WTC11 (cell line): ENCODE measurements around the gene NT5DC1. TPM values are rescaled to one million over a fixed set of nuclear protein-coding genes. Genes with fewer than 3 reads are reported as not detected.

Experiments used
- ATAC-seq: fragments of 200-7000 bp; cut with Tn5 transposase; 2 replicates; pipeline ENCODE4 v1.10.0; 2021; ENCODE audit warnings: mild to moderate bottlenecking, moderate library complexity
- CTCF ChIA-PET: fragments of 300-600 bp; sonication (Branson Sonifier 250); formaldehyde crosslinking; loops from one replicate; lab custom pipeline; 2021; ENCODE audit warnings: antibody characterized with exemption; lab: Charles Lee
- POLR2A ChIA-PET: fragments of 350-600 bp; sonication (Branson Sonifier 250); formaldehyde crosslinking; loops from one replicate; lab custom pipeline; 2021; ENCODE audit warnings: antibody characterized with exemption; lab: Charles Lee
- DNase-seq: peaks from one replicate; pipeline ENCODE4 v3.0.0; 2021; ENCODE audit warnings: low spot score
- H3K27ac Mint-ChIP-seq: 2 replicates; pipeline ENCODE4 v1.8.0; 2021; ENCODE audit warnings: mixed read lengths
- H3K27me3 Mint-ChIP-seq: 2 replicates; pipeline ENCODE4 v1.8.0; 2021; ENCODE audit warnings: low read depth, mild to moderate bottlenecking, moderate library complexity, mixed read lengths
- H3K36me3 Mint-ChIP-seq: 2 replicates; pipeline ENCODE4 v1.8.0; 2021; ENCODE audit warnings: mixed read lengths
- H3K4me1 Mint-ChIP-seq: 2 replicates; pipeline ENCODE4 v1.8.0; 2022; ENCODE audit warnings: mixed read lengths
- H3K4me3 Mint-ChIP-seq: 2 replicates; pipeline ENCODE4 v1.8.0; 2021; ENCODE audit warnings: mild to moderate bottlenecking, moderate library complexity, mixed read lengths
- H3K9me3 Mint-ChIP-seq: 2 replicates; pipeline ENCODE4 v1.8.0; 2021; ENCODE audit warnings: mixed read lengths
- AR ChIP-seq: fragments of 250-450 bp; sonication (Bioruptor Pico); IDR thresholded peaks from 2 replicates; pipeline ENCODE4 v1.9.0; 2021; ENCODE audit warnings: mild to moderate bottlenecking
- ARID4B ChIP-seq: sonication (generic); formaldehyde crosslinking; IDR thresholded peaks from 2 replicates; pipeline ENCODE4 v1.8.0; 2023; ENCODE audit warnings: missing genetic modification reagents, mild to moderate bottlenecking, borderline replicate concordance
- CBFB ChIP-seq: sonication (generic); formaldehyde crosslinking; IDR thresholded peaks from 2 replicates; pipeline ENCODE4 v1.8.1; 2022; ENCODE audit warnings: mild to moderate bottlenecking, low read depth, missing genetic modification reagents
- CREB1 ChIP-seq: sonication (generic); formaldehyde crosslinking; IDR thresholded peaks from 2 replicates; pipeline ENCODE4 v1.8.0; 2023; ENCODE audit warnings: mild to moderate bottlenecking, missing genetic modification reagents
- FOXK1 ChIP-seq: sonication (generic); formaldehyde crosslinking; IDR thresholded peaks from 2 replicates; pipeline ENCODE4 v1.8.0; 2022; ENCODE audit warnings: mild to moderate bottlenecking, moderate library complexity, missing genetic modification reagents
- GRHL2 ChIP-seq: fragments of 250-450 bp; sonication (Bioruptor Pico); IDR thresholded peaks from 2 replicates; pipeline ENCODE4 v1.8.0; 2022; ENCODE audit warnings: mild to moderate bottlenecking, moderate library complexity; ENCODE audit not compliant: insufficient replicate concordance, severe bottlenecking
- IRF1 ChIP-seq: sonication (generic); formaldehyde crosslinking; IDR thresholded peaks from 2 replicates; pipeline ENCODE4 v1.8.0; 2023; ENCODE audit warnings: missing genetic modification reagents
- SMAD4 ChIP-seq: sonication (generic); formaldehyde crosslinking; IDR thresholded peaks from 2 replicates; pipeline ENCODE4 v1.8.0; 2022; ENCODE audit warnings: mild to moderate bottlenecking, missing genetic modification reagents
- TEAD1 ChIP-seq: sonication (generic); formaldehyde crosslinking; IDR thresholded peaks from 2 replicates; pipeline ENCODE4 v1.8.0; 2022; ENCODE audit warnings: mild to moderate bottlenecking, missing genetic modification reagents
- ZNF416 ChIP-seq: fragments of 250-450 bp; sonication (Bioruptor Pico); IDR thresholded peaks from 2 replicates; pipeline ENCODE4 v1.9.0; 2021; ENCODE audit warnings: mild to moderate bottlenecking, inconsistent platforms
- ZNF425 ChIP-seq: fragments of 250-450 bp; sonication (Bioruptor Pico); conservative IDR thresholded peaks from 2 replicates; pipeline ENCODE4 v1.9.0; 2021; ENCODE audit warnings: mild to moderate bottlenecking
- ZNF671 ChIP-seq: fragments of 250-450 bp; sonication (Bioruptor Pico); IDR thresholded peaks from 2 replicates; pipeline ENCODE4 v1.8.0; 2021; ENCODE audit warnings: mild to moderate bottlenecking
- total RNA-seq: library from RNA; stranded (reverse); gene quantifications from 3 replicates; pipeline ENCODE4 v1.2.3, GENCODE V29; 2021
- TF ChIP-seq, protein P1 (sequence below): fragments of 250-450 bp; sonication (Bioruptor Pico); IDR thresholded peaks from 2 replicates; pipeline ENCODE4 v1.9.0; 2021; ENCODE audit warnings: mild to moderate bottlenecking, borderline replicate concordance
- TF ChIP-seq, protein P2 (sequence below): sonication (generic); formaldehyde crosslinking; IDR thresholded peaks from 2 replicates; pipeline ENCODE4 v1.8.1; 2023; ENCODE audit warnings: mild to moderate bottlenecking, moderate library complexity, missing genetic modification reagents
- TF ChIP-seq, protein P3 (sequence below): sonication (generic); formaldehyde crosslinking; IDR thresholded peaks from 2 replicates; pipeline ENCODE4 v1.8.1; 2023; ENCODE audit warnings: mild to moderate bottlenecking, missing genetic modification reagents
- TF ChIP-seq, protein P4 (sequence below): sonication (generic); formaldehyde crosslinking; conservative IDR thresholded peaks from 2 replicates; pipeline ENCODE4 v1.8.1; 2023; ENCODE audit warnings: mild to moderate bottlenecking, low read depth, missing genetic modification reagents, moderate library complexity

Gene NT5DC1
- total RNA-seq, 1 experiment from 2014 or later = 67.9 TPM

DNA sequence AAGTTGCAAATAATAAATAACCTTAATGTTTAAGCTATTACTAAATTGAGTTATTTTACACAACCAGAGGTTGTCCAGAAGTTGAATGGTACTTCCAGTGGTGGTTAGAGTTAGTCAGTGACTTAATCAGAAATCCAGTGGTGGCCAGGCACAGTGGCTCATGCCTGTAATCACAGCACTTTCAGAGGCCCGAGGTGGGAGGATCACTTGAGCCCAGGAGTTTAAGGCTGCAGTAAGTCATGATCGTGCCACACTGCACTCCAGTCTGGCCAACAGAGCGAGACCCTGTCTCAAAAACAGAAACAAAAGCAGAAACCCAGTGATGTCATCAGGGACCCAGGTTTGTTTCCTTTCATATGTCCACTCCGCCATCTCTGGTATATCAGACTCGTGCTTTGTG, 118.2 kb downstream of the NT5DC1 start:
- Mint-ChIP-seq H3K27me3 (no peaks in the 10 kb centered on the region), H3K27ac (no peak overlapping the region), H3K36me3 (peaks cover 4% of the 10 kb centered on the region; the same call in 1 of the 2 replicates), H3K4me3 (no peak overlapping the region), H3K9me3 (no peaks in the 10 kb centered on the region), H3K4me1 (peaks cover 13% of the 10 kb centered on the region)
- CTCF ChIA-PET = interaction anchor here (1.2 to 3.1 kb wide), 8 partner anchors 10 to 342 kb away, joined by 3 to 27 read pairs (median 6); no protein-coding TSS in a partner anchor
- POLR2A ChIA-PET = interaction anchor here (1.2 kb wide), 1 partner anchor 35 kb away, joined by 3 read pairs; the partner anchor contains the start of gene TSPYL4
- ATAC-seq (no peak), DNase-seq (no peak)
- TF ChIP-seq, protein P1, sequence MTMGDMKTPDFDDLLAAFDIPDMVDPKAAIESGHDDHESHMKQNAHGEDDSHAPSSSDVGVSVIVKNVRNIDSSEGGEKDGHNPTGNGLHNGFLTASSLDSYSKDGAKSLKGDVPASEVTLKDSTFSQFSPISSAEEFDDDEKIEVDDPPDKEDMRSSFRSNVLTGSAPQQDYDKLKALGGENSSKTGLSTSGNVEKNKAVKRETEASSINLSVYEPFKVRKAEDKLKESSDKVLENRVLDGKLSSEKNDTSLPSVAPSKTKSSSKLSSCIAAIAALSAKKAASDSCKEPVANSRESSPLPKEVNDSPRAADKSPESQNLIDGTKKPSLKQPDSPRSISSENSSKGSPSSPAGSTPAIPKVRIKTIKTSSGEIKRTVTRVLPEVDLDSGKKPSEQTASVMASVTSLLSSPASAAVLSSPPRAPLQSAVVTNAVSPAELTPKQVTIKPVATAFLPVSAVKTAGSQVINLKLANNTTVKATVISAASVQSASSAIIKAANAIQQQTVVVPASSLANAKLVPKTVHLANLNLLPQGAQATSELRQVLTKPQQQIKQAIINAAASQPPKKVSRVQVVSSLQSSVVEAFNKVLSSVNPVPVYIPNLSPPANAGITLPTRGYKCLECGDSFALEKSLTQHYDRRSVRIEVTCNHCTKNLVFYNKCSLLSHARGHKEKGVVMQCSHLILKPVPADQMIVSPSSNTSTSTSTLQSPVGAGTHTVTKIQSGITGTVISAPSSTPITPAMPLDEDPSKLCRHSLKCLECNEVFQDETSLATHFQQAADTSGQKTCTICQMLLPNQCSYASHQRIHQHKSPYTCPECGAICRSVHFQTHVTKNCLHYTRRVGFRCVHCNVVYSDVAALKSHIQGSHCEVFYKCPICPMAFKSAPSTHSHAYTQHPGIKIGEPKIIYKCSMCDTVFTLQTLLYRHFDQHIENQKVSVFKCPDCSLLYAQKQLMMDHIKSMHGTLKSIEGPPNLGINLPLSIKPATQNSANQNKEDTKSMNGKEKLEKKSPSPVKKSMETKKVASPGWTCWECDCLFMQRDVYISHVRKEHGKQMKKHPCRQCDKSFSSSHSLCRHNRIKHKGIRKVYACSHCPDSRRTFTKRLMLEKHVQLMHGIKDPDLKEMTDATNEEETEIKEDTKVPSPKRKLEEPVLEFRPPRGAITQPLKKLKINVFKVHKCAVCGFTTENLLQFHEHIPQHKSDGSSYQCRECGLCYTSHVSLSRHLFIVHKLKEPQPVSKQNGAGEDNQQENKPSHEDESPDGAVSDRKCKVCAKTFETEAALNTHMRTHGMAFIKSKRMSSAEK (CRISPR knock-in tag) = no peak
- TF ChIP-seq AR (CRISPR knock-in tag) (no peak), CBFB (CRISPR knock-in tag) (no peak), ZNF671 (no peak), ARID4B (CRISPR knock-in tag) (no peak), IRF1 (CRISPR knock-in tag) (no peak), ZNF425 (CRISPR knock-in tag) (no peak), TEAD1 (CRISPR knock-in tag) (no peak), FOXK1 (CRISPR knock-in tag) (no peak), GRHL2 (no peak), SMAD4 (CRISPR knock-in tag) (no peak), ZNF416 (no peak), CREB1 (CRISPR knock-in tag) (no peak)
- TF ChIP-seq, protein P2, sequence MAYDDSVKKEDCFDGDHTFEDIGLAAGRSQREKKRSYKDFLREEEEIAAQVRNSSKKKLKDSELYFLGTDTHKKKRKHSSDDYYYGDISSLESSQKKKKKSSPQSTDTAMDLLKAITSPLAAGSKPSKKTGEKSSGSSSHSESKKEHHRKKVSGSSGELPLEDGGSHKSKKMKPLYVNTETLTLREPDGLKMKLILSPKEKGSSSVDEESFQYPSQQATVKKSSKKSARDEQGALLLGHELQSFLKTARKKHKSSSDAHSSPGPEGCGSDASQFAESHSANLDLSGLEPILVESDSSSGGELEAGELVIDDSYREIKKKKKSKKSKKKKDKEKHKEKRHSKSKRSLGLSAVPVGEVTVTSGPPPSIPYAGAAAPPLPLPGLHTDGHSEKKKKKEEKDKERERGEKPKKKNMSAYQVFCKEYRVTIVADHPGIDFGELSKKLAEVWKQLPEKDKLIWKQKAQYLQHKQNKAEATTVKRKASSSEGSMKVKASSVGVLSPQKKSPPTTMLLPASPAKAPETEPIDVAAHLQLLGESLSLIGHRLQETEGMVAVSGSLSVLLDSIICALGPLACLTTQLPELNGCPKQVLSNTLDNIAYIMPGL (CRISPR knock-in tag) = no peak
- TF ChIP-seq, protein P3, sequence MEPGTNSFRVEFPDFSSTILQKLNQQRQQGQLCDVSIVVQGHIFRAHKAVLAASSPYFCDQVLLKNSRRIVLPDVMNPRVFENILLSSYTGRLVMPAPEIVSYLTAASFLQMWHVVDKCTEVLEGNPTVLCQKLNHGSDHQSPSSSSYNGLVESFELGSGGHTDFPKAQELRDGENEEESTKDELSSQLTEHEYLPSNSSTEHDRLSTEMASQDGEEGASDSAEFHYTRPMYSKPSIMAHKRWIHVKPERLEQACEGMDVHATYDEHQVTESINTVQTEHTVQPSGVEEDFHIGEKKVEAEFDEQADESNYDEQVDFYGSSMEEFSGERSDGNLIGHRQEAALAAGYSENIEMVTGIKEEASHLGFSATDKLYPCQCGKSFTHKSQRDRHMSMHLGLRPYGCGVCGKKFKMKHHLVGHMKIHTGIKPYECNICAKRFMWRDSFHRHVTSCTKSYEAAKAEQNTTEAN (CRISPR knock-in tag) = no peak
- TF ChIP-seq, protein P4, sequence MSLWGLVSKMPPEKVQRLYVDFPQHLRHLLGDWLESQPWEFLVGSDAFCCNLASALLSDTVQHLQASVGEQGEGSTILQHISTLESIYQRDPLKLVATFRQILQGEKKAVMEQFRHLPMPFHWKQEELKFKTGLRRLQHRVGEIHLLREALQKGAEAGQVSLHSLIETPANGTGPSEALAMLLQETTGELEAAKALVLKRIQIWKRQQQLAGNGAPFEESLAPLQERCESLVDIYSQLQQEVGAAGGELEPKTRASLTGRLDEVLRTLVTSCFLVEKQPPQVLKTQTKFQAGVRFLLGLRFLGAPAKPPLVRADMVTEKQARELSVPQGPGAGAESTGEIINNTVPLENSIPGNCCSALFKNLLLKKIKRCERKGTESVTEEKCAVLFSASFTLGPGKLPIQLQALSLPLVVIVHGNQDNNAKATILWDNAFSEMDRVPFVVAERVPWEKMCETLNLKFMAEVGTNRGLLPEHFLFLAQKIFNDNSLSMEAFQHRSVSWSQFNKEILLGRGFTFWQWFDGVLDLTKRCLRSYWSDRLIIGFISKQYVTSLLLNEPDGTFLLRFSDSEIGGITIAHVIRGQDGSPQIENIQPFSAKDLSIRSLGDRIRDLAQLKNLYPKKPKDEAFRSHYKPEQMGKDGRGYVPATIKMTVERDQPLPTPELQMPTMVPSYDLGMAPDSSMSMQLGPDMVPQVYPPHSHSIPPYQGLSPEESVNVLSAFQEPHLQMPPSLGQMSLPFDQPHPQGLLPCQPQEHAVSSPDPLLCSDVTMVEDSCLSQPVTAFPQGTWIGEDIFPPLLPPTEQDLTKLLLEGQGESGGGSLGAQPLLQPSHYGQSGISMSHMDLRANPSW (CRISPR knock-in tag) = no peak
